H1 (cell line): ENCODE data around the gene MCUB. TPM values are rescaled to one million over a fixed set of nuclear protein-coding genes. Genes with fewer than 3 reads are reported as not detected.

Experiments
- CTCF ChIA-PET: fragments of 300-600 bp; sonication (Branson Sonifier 250); formaldehyde crosslinking; loops from one replicate; lab custom pipeline; 2021; ENCODE audit not compliant: partially characterized antibody; lab: Charles Lee
- POLR2A ChIA-PET: fragments of 300-600 bp; sonication (Branson Sonifier 250); formaldehyde crosslinking; loops from one replicate; lab custom pipeline; 2021; ENCODE audit warnings: inconsistent platforms; ENCODE audit not compliant: partially characterized antibody; lab: Charles Lee
- DNase-seq, 2 experiments: peaks; one replicate each; pipeline versions ENCODE4 v3.0.0 to v3.0.0-alpha.2; 2010 to 2022; ENCODE audit warnings: low spot score in 2 of 2, low read depth in 1 of 2, mixed read lengths in 1 of 2
- FAIRE-seq: peaks from 2 replicates; lab custom pipeline; 2011; peaks lifted over from hg19 to GRCh38; lab: Jason Lieb, UNC
- H2AFZ ChIP-seq: 2 replicates; pipeline ENCODE4 v1.8.1; 2012; ENCODE audit warnings: low read length, inconsistent platforms
- H2AK5ac ChIP-seq: 2 replicates; pipeline ENCODE4 v1.6.1; 2013; ENCODE audit warnings: low read depth, low read length
- H2BK120ac ChIP-seq: replicated peaks from 2 replicates; pipeline ENCODE3; 2013; ENCODE audit warnings: low read depth, low read length, inconsistent platforms
- H2BK12ac ChIP-seq: 2 replicates; pipeline ENCODE4 v1.6.1; 2013; ENCODE audit warnings: low read depth, low read length
- H2BK15ac ChIP-seq: 2 replicates; pipeline ENCODE4 v1.6.1; 2013; ENCODE audit warnings: low read length
- H2BK20ac ChIP-seq: 2 replicates; pipeline ENCODE4 v1.6.1; 2013; ENCODE audit warnings: low read length
- H2BK5ac ChIP-seq: 2 replicates; pipeline ENCODE4 v1.6.1; 2013; ENCODE audit warnings: low read depth, low read length
- H3K14ac ChIP-seq: 2 replicates; pipeline ENCODE4 v1.6.1; 2013; ENCODE audit warnings: inconsistent platforms; ENCODE audit not compliant: insufficient read length
- H3K18ac ChIP-seq: 2 replicates; pipeline ENCODE4 v1.6.1; 2013; ENCODE audit warnings: low read length; ENCODE audit errors: extremely low read depth
- H3K23ac ChIP-seq: 2 replicates; pipeline ENCODE4 v1.6.1; 2013; ENCODE audit warnings: inconsistent platforms; ENCODE audit not compliant: insufficient read length
- H3K23me2 ChIP-seq: 2 replicates; pipeline ENCODE4 v1.6.1; 2013; ENCODE audit warnings: low read depth, low read length
- H3K27ac ChIP-seq: 2 replicates; pipeline ENCODE4 v1.6.1; 2011; ENCODE audit warnings: low read depth, low read length, inconsistent platforms
- H3K27me3 ChIP-seq, 4 experiments: replicated peaks in 1 of 4; 1 replicate in 1 of 4; 2 replicates in 3 of 4; pipeline versions ENCODE4 v1.6.1 to v1.8.1; 2011 to 2013; ENCODE audit warnings: low read length in 3 of 4, mild to moderate bottlenecking in 3 of 4, inconsistent platforms in 2 of 4, mixed read lengths in 2 of 4, moderate library complexity in 1 of 4; ENCODE audit not compliant: control insufficient read depth in 3 of 4, insufficient read depth in 3 of 4; ENCODE audit errors: extremely low read depth in 1 of 4
- H3K36me3 ChIP-seq, 4 experiments: 2 replicates each; pipeline versions ENCODE4 v1.6.1 to v1.8.1; 2011 to 2013; ENCODE audit warnings: mild to moderate bottlenecking in 4 of 4, low read length in 3 of 4, moderate library complexity in 2 of 4, control low read depth in 1 of 4, inconsistent platforms in 1 of 4; ENCODE audit not compliant: insufficient read depth in 4 of 4, control insufficient read depth in 2 of 4
- H3K4ac ChIP-seq: replicated peaks from 2 replicates; pipeline ENCODE3; 2013; ENCODE audit warnings: low read length, low read depth, mixed read lengths, inconsistent platforms; ENCODE audit not compliant: insufficient read length
- H3K4me1 ChIP-seq, 4 experiments: replicated peaks in 1 of 4; 1 replicate in 1 of 4; 2 replicates in 3 of 4; pipeline versions ENCODE4 v1.6.1 to v1.8.1; 2011 to 2013; ENCODE audit warnings: low read length in 3 of 4, inconsistent platforms in 2 of 4, mixed read lengths in 1 of 4; ENCODE audit not compliant: insufficient read depth in 4 of 4, control insufficient read depth in 3 of 4
- H3K4me2 ChIP-seq, 2 experiments: 2 replicates each; pipeline versions ENCODE4 v1.6.1 to v1.8.1; 2011 to 2013; ENCODE audit warnings: low read depth in 2 of 2, low read length in 2 of 2, control low read depth in 1 of 2, inconsistent platforms in 1 of 2, mild to moderate bottlenecking in 1 of 2; ENCODE audit not compliant: insufficient read depth in 1 of 2
- H3K4me3 ChIP-seq, 4 experiments: fragments of 200-600, 300-600 bp in 1 of 4; sonication (generic), shearing (Covaris generic), sonication (Bioruptor Twin) in 1 of 4; 2 replicates each; pipeline versions ENCODE4 v1.5.1 to v1.8.1; 2011 to 2016; ENCODE audit warnings: low read length in 4 of 4, low read depth in 3 of 4, control low read depth in 2 of 4, inconsistent platforms in 2 of 4, mild to moderate bottlenecking in 2 of 4, mixed read lengths in 1 of 4, moderate library complexity in 1 of 4; ENCODE audit not compliant: insufficient read depth in 2 of 4; ENCODE audit errors: extremely low read depth in 1 of 4
- H3K56ac ChIP-seq: replicated peaks from 2 replicates; pipeline ENCODE3; 2013; ENCODE audit warnings: low read depth, mild to moderate bottlenecking, mixed read lengths, low read length, inconsistent platforms; ENCODE audit not compliant: insufficient read length
- H3K79me1 ChIP-seq: 2 replicates; pipeline ENCODE4 v1.6.1; 2013; ENCODE audit warnings: low read depth, low read length, control low read depth
- H3K79me2 ChIP-seq, 2 experiments: 2 replicates each; pipeline versions ENCODE4 v1.6.1 to v1.8.1; 2012 to 2013; ENCODE audit warnings: low read length in 2 of 2, mild to moderate bottlenecking in 2 of 2, inconsistent platforms in 1 of 2; ENCODE audit not compliant: insufficient read depth in 2 of 2, control insufficient read depth in 1 of 2
- H3K9ac ChIP-seq, 4 experiments: replicated peaks in 1 of 4; 1 replicate in 1 of 4; 2 replicates in 3 of 4; pipeline versions ENCODE4 v1.6.1 to v1.8.1; 2011 to 2013; ENCODE audit warnings: low read depth in 3 of 4, low read length in 3 of 4, control low read depth in 2 of 4, mild to moderate bottlenecking in 2 of 4, moderate library complexity in 2 of 4, inconsistent platforms in 1 of 4; ENCODE audit errors: extremely low read depth in 1 of 4
- H3K9me3 ChIP-seq, 2 experiments: 2 replicates each; pipeline versions ENCODE4 v1.6.1 to v1.8.1; 2012 to 2013; ENCODE audit warnings: mild to moderate bottlenecking in 2 of 2, moderate library complexity in 2 of 2, control low read depth in 1 of 2, inconsistent platforms in 1 of 2, low read depth in 1 of 2, low read length in 1 of 2, mixed read lengths in 1 of 2; ENCODE audit not compliant: insufficient read depth in 2 of 2
- H4K20me1 ChIP-seq, 2 experiments: replicated peaks in 1 of 2; 2 replicates each; pipeline versions ENCODE3 to v1.8.1; 2011 to 2013; ENCODE audit warnings: inconsistent platforms in 2 of 2, low read length in 2 of 2, mild to moderate bottlenecking in 1 of 2; ENCODE audit not compliant: insufficient read depth in 2 of 2, control insufficient read depth in 1 of 2
- H4K5ac ChIP-seq: 2 replicates; pipeline ENCODE4 v1.6.1; 2013; ENCODE audit warnings: low read length, low read depth, mixed read lengths, inconsistent platforms; ENCODE audit not compliant: insufficient read length
- H4K8ac ChIP-seq: 2 replicates; pipeline ENCODE4 v1.8.0; 2013; ENCODE audit warnings: mild to moderate bottlenecking, moderate library complexity, low read length, inconsistent platforms; ENCODE audit not compliant: insufficient read depth; ENCODE audit errors: extremely low read depth
- H4K91ac ChIP-seq: replicated peaks from 2 replicates; pipeline ENCODE3; 2013; ENCODE audit warnings: low read length, mixed read lengths, inconsistent platforms; ENCODE audit not compliant: insufficient read length
- ASH2L ChIP-seq: fragments of 200-600, 300-600 bp; sonication (generic); IDR thresholded peaks from one replicate; pipeline ENCODE4 v1.7.1; 2017; ENCODE audit warnings: low read length
- ATF2 ChIP-seq: IDR thresholded peaks from 2 replicates; pipeline ENCODE4 v1.6.1; 2012; ENCODE audit warnings: low read length, inconsistent platforms
- CEBPB ChIP-seq: IDR thresholded peaks from 2 replicates; pipeline ENCODE4 v1.6.1; 2012; ENCODE audit warnings: low read depth, low read length
- EGR1 ChIP-seq: IDR thresholded peaks from 2 replicates; pipeline ENCODE4 v1.6.1; 2011; ENCODE audit warnings: low read depth, low read length, borderline replicate concordance
- EZH2 ChIP-seq: fragments of 200-600 bp; sonication (generic); IDR thresholded peaks from 2 replicates; pipeline ENCODE4 v1.7.1; 2012; ENCODE audit warnings: low read depth, mild to moderate bottlenecking, moderate library complexity, low read length, inconsistent platforms; ENCODE audit not compliant: severe bottlenecking
- HDAC6 ChIP-seq: IDR thresholded peaks from one replicate; pipeline ENCODE4 v1.7.1; 2012; ENCODE audit warnings: low read depth, mild to moderate bottlenecking, inconsistent platforms, low read length, moderate library complexity
- NRF1 ChIP-seq: IDR thresholded peaks from 2 replicates; pipeline ENCODE4 v1.6.1; 2011; ENCODE audit warnings: mild to moderate bottlenecking, low read depth, low read length, improper control_type of control experiment
- POLR2A ChIP-seq, 2 experiments: IDR thresholded peaks; 1 replicate in 1 of 2; 2 replicates in 1 of 2; pipeline ENCODE4 v1.6.1; 2011; ENCODE audit warnings: low read depth in 2 of 2, low read length in 2 of 2, mild to moderate bottlenecking in 2 of 2; ENCODE audit errors: control extremely low read depth in 1 of 2
- POLR2AphosphoS5 ChIP-seq: IDR thresholded peaks from 2 replicates; pipeline ENCODE4 v1.6.1; 2011; ENCODE audit warnings: low read depth, low read length
- RBBP5 ChIP-seq: IDR thresholded peaks from 2 replicates; pipeline ENCODE4 v1.7.1; 2012; ENCODE audit warnings: low read depth, mild to moderate bottlenecking, inconsistent platforms, low read length, moderate library complexity, borderline replicate concordance
- RFX5 ChIP-seq: IDR thresholded peaks from 2 replicates; pipeline ENCODE4 v1.6.1; 2011; ENCODE audit warnings: low read depth, low read length, improper control_type of control experiment, borderline replicate concordance
- SP4 ChIP-seq: IDR thresholded peaks from 2 replicates; pipeline ENCODE4 v1.6.1; 2012; ENCODE audit warnings: low read length, inconsistent platforms
- SRF ChIP-seq: IDR thresholded peaks from 2 replicates; pipeline ENCODE4 v1.6.1; 2011; ENCODE audit warnings: mild to moderate bottlenecking, low read depth, low read length, moderate library complexity
- TAF1 ChIP-seq: IDR thresholded peaks from 2 replicates; pipeline ENCODE4 v1.6.1; 2011; ENCODE audit warnings: mild to moderate bottlenecking, low read depth, low read length
- TEAD4 ChIP-seq: IDR thresholded peaks from 2 replicates; pipeline ENCODE4 v1.6.1; 2012; ENCODE audit warnings: low read depth, low read length, inconsistent platforms, mixed read lengths
- ZNF274 ChIP-seq: IDR thresholded peaks from 2 replicates; pipeline ENCODE4 v1.7.0; 2012; ENCODE audit warnings: low read length, borderline replicate concordance; ENCODE audit errors: extremely low read depth
- polyA plus RNA-seq, 7 experiments: library from polyadenylated mRNA; depleted of rRNA in 3 of 7; stranded (reverse) in 5 of 7; unstranded in 2 of 7; fragments of >200 nt in 5 of 7; fragments of 200-250 nt in 2 of 7; gene quantifications; 1 replicate in 5 of 7; 2 replicates in 1 of 7; 4 replicates in 1 of 7; pipeline versions ENCODE4 v1.2.1 to v1.2.3, GENCODE V29; 2011 to 2013; ENCODE audit warnings: missing spikeins in 2 of 7, mixed read lengths in 2 of 7
- total RNA-seq: library from RNA; stranded (reverse); fragmentation: NEBNext Ultra II Directional; extraction: Animal tissue kit (Norgen Biotek cat#: 25700); gene quantifications from 2 replicates; pipeline ENCODE4 v1.2.1, GENCODE V29; 2021

The MCUB gene
- total and polyA plus RNA-seq, 2 of the 8 experiments (the other 6 are each of a cell fraction or from before 2014, with no cell fraction given), result 15.2 to 19.4 TPM

- no peak overlapping the region for H3K14ac ChIP-seq
- no peak overlapping the region for H3K4me2 ChIP-seq
- H3K9me3 ChIP-seq, result no peaks in the 10 kb centered on the region
- no peak overlapping the region for H3K9ac ChIP-seq
- H2BK20ac ChIP-seq, result no peak overlapping the region
- no peak for DNase-seq
- no peak for FAIRE-seq
- H2BK15ac ChIP-seq, result no peak overlapping the region
- H3K4me1 ChIP-seq, result no peaks in the 10 kb centered on the region
- no peak overlapping the region for H4K5ac ChIP-seq
- H3K4ac ChIP-seq, result no peak overlapping the region
- H3K23ac ChIP-seq, result no peak overlapping the region
- peaks cover 14 to 75% of the 10 kb centered on the region in 2 experiments for H3K79me2 ChIP-seq
- H3K18ac ChIP-seq, result no peak overlapping the region
- H4K91ac ChIP-seq, result no peak overlapping the region
- H3K36me3 ChIP-seq, result peaks cover 0 to 8% (median 3%) of the 10 kb centered on the region in 4 experiments; a peak in 6 of 8 replicates
- H4K20me1 ChIP-seq, result no peaks in the 10 kb centered on the region
- no peak overlapping the region for H4K8ac ChIP-seq
- no peak overlapping the region for H3K27ac ChIP-seq
- H3K79me1 ChIP-seq, result 0 out of 2 replicates have a peak, but pooled peaks cover 2% of the 10 kb centered on the region
- no peak overlapping the region for H2AK5ac ChIP-seq
- H3K23me2 ChIP-seq, result no peaks in the 10 kb centered on the region
- ChIA-PET CTCF (interaction anchor here (1.1 kb wide), 1 partner anchor 18 kb away, joined by 3 read pairs; no protein-coding TSS in a partner anchor), POLR2A (no interaction called here)
- H2BK5ac ChIP-seq, result no peak overlapping the region
- H2BK12ac ChIP-seq, result no peak overlapping the region
- no peak overlapping the region for H3K4me3 ChIP-seq
- H2BK120ac ChIP-seq, result no peak overlapping the region
- no peaks in the 10 kb centered on the region for H3K27me3 ChIP-seq
- H2AFZ ChIP-seq, result no peak overlapping the region
- H3K56ac ChIP-seq, result no peak overlapping the region
- TF ChIP-seq ASH2L (no peak), NRF1 (no peak), EZH2 (no peak), POLR2A (IDR thresholded peaks at IDR 0.05; ENCODE audit: control extremely low read depth in 1 of 2, low read depth in 2 of 2, low read length in 2 of 2) (no peak), TEAD4 (no peak), POLR2AphosphoS5 (no peak), TAF1 (no peak), HDAC6 (no peak), EGR1 (no peak), SP4 (no peak), SRF (no peak), RFX5 (no peak), RBBP5 (no peak), ZNF274 (no peak), ATF2 (no peak), CEBPB (no peak)
Observed at GRCh38 chr4:109722357-109722756, 162.3 kb downstream of the MCUB start.
